Stromal cell of bone marrow (primary cell): ENCODE data around the gene PDE9A.

ENCODE experiments used
- DNase-seq: peaks from one replicate; pipeline ENCODE4 v3.0.0-alpha.2; 2012; ENCODE audit warnings: low read depth

Gene PDE9A

GRCh38 chr21:42757422-42757821 is 104.0 kb downstream of the PDE9A start:
- no peak for DNase-seq

- no peak for DNase-seq
These were observed 104.6 kb downstream of the PDE9A start for GRCh38 chr21:42757826-42758655.

GRCh38 chr21:42758721-42759593 is 105.5 kb downstream of the PDE9A start:
- no peak for DNase-seq

GRCh38 chr21:42759594-42759927 is 106.1 kb downstream of the PDE9A start:
- no peak for DNase-seq

GRCh38 chr21:42760361-42760950 is 107.0 kb downstream of the PDE9A start:
- DNase-seq, result no peak

GRCh38 chr21:42760951-42761751 is 107.7 kb downstream of the PDE9A start:
- no peak for DNase-seq

- no peak for DNase-seq
These were observed 108.4 kb downstream of the PDE9A start for GRCh38 chr21:42761776-42762335.

- DNase-seq, result no peak
These were observed 110.4 kb downstream of the PDE9A start for GRCh38 chr21:42763581-42764442.

GRCh38 chr21:42764443-42764760 is 111.0 kb downstream of the PDE9A start:
- DNase-seq, result no peak

- no peak for DNase-seq
These were observed 111.5 kb downstream of the PDE9A start for GRCh38 chr21:42764883-42765282.

GRCh38 chr21:42765656-42766055 is 112.2 kb downstream of the PDE9A start:
- DNase-seq, result no peak

GRCh38 chr21:42766739-42767560 is 113.5 kb downstream of the PDE9A start:
- no peak for DNase-seq

- no peak for DNase-seq
These were observed 114.1 kb downstream of the PDE9A start for GRCh38 chr21:42767561-42767835.

- DNase-seq, result no peak
These were observed 115.1 kb downstream of the PDE9A start for GRCh38 chr21:42768324-42769121.

GRCh38 chr21:42769183-42769819 is 115.9 kb downstream of the PDE9A start:
- DNase-seq, result no peak

- DNase-seq, result no peak
These were observed 116.6 kb downstream of the PDE9A start for GRCh38 chr21:42769820-42770716.

- DNase-seq, result no peak
These were observed 117.5 kb downstream of the PDE9A start for GRCh38 chr21:42770717-42771502.
